HG03175 (cell line): ENCODE data around the gene PMS2.
"Not testable (repeated sequence)": the region's sequence is repeated elsewhere in the genome, so short reads cannot be mapped to it uniquely, and the experiment has no call there.

Source experiments
- ATAC-seq: cut with Tn5 transposase; IDR thresholded peaks from one replicate; pipeline ENCODE4 v1.9.1; 2021; ENCODE audit warnings: mild to moderate bottlenecking, moderate library complexity; ENCODE audit not compliant: unreplicated experiment

PMS2 gene

GRCh38 chr7:5926263-5926870 is 82.5 kb downstream of the PMS2 start:
- ATAC-seq, result not testable (repeated sequence)

- not testable (repeated sequence) for ATAC-seq
Observed at GRCh38 chr7:5924630-5925029, 84.2 kb downstream of the PMS2 start.

GRCh38 chr7:5924180-5924579 is 84.7 kb downstream of the PMS2 start:
- not testable (repeated sequence) for ATAC-seq
